ENCODE measurements around the gene CCDC13. TPM values are rescaled to one million over a fixed set of nuclear protein-coding genes. Genes with fewer than 3 reads are reported as not detected.

The CCDC13 gene
- total and polyA plus RNA-seq, 7 donors, result 0.30 to 1.2 (median 0.64) TPM

GRCh38 chr3:42809202-42809601, 36.1 kb upstream of the CCDC13 start, which contains the start of gene ACKR2:
TSS of gene ACKR2 (plus strand) at chr3:42809445. CDS start at chr3:42864503, 55,058 bp downstream.
- H3K9me3 ChIP-seq, result no peaks in the 10 kb centered on the region
- 91 to 94% (median 93%) methylated on average over 5 of the region's 5 CpGs for WGBS, 3 donors
- no peak for ATAC-seq
- H3K27ac ChIP-seq, result no peak within 1 kb of the TSS
- H3K27me3 ChIP-seq (ENCODE audit: insufficient read depth in 3 of 3, low read length in 2 of 3), result no peaks in the 10 kb centered on the region
- DNase-seq, result no peak
- intact Hi-C loops (cut with DNase I), result no loop called here
- no peaks in the 10 kb centered on the region for H3K36me3 ChIP-seq (ENCODE audit: insufficient read depth in 1 of 2, low read depth in 1 of 2)
- no peak within 1 kb of the TSS for H3K4me3 ChIP-seq
- TF ChIP-seq CTCF (IDR thresholded peaks at IDR 0.05), result no peak
- no peaks in the 10 kb centered on the region for H3K4me1 ChIP-seq

GRCh38 chr3:42807929-42808328, 34.9 kb upstream of the CCDC13 start:
- WGBS, 3 donors, result 82 to 92% (median 91%) methylated on average over 4 of the region's 4 CpGs
- Histone ChIP-seq H3K27me3 (ENCODE audit: insufficient read depth in 3 of 3, low read length in 2 of 3) (no peaks in the 10 kb centered on the region), H3K4me3 (no peak overlapping the region), H3K27ac (no peak overlapping the region), H3K36me3 (ENCODE audit: insufficient read depth in 1 of 2, low read depth in 1 of 2) (no peaks in the 10 kb centered on the region), H3K9me3 (no peaks in the 10 kb centered on the region), H3K4me1 (peaks cover 5% of the 10 kb centered on the region)
- intact Hi-C loops (cut with DNase I), result no loop called here
- DNase-seq, result no peak
- no peak for TF ChIP-seq CTCF (IDR thresholded peaks at IDR 0.05)
- ATAC-seq, result no peak

- no peaks in the 10 kb centered on the region for H3K9me3 ChIP-seq
- peak overlapping the region; percentile 92 for H3K27ac ChIP-seq
- H3K4me1 ChIP-seq, result peaks cover 25% of the 10 kb centered on the region
- DNase-seq, result peak; percentile 28 to 61
- peak in 1 of 4 donors; percentile 18 for ATAC-seq
- no peak for TF ChIP-seq CTCF (IDR thresholded peaks at IDR 0.05)
- no peaks in the 10 kb centered on the region for H3K36me3 ChIP-seq (ENCODE audit: insufficient read depth in 1 of 2, low read depth in 1 of 2)
- 45 to 46% (median 45%) methylated on average over 23 of the region's 23 CpGs for WGBS, 3 donors
- intact Hi-C loops (cut with DNase I), result no loop called here
- peak overlapping the region; percentile 83 for H3K4me3 ChIP-seq
- no peaks in the 10 kb centered on the region for H3K27me3 ChIP-seq (ENCODE audit: insufficient read depth in 3 of 3, low read length in 2 of 3)
These were observed 32.2 kb upstream of the CCDC13 start for GRCh38 chr3:42805141-42805821.

- H3K4me3 ChIP-seq, result peak overlapping the region; percentile 83
- intact Hi-C loops (cut with DNase I), result no loop called here
- peak overlapping the region; percentile 92 for H3K27ac ChIP-seq
- 0 to 1% (median 1%) methylated on average over 13 of the region's 13 CpGs for WGBS, 3 donors
- TF ChIP-seq CTCF (IDR thresholded peaks at IDR 0.05), result no peak
- DNase-seq (no peak), ATAC-seq (no peak)
- no peaks in the 10 kb centered on the region for H3K36me3 ChIP-seq (ENCODE audit: insufficient read depth in 1 of 2, low read depth in 1 of 2)
- H3K4me1 ChIP-seq, result peaks cover 30% of the 10 kb centered on the region
- H3K27me3 ChIP-seq (ENCODE audit: insufficient read depth in 3 of 3, low read length in 2 of 3), result no peaks in the 10 kb centered on the region
- H3K9me3 ChIP-seq, result no peaks in the 10 kb centered on the region
These were observed 31.7 kb upstream of the CCDC13 start for GRCh38 chr3:42804831-42805132.

Measured in psoas muscle (tissue), 8 donors.